HL-60 (cell line): ENCODE data around the gene DCAF17.

Experiments used
- CTCF ChIP-seq: IDR thresholded peaks from one replicate; pipeline ENCODE4 v1.5.1; 2011; ENCODE audit warnings: low read length, control low read depth, inconsistent platforms; ENCODE audit not compliant: insufficient read depth
- POLR2AphosphoS5 ChIP-seq: IDR thresholded peaks from 2 replicates; pipeline ENCODE4 v1.6.1; 2012; ENCODE audit warnings: low read depth

- TF ChIP-seq POLR2AphosphoS5 (no peak), CTCF (no peak)
These were observed 96.4 kb downstream of the DCAF17 start for GRCh38 chr2:171530378-171530777.
